Skeletal muscle tissue (tissue), 4 donors: ENCODE measurements around the gene CAMK2A. TPM values are rescaled to one million over a fixed set of nuclear protein-coding genes. Genes with fewer than 3 reads are reported as not detected.
"Not testable (repeated sequence)": the region's sequence is repeated elsewhere in the genome, so short reads cannot be mapped to it uniquely, and the experiment has no call there.

ENCODE experiments used
- H3K27ac ChIP-seq: one replicate; pipeline ENCODE4 v1.7.0; 2013; ENCODE audit warnings: mild to moderate bottlenecking, low read depth, low read length, inconsistent platforms
- H3K27me3 ChIP-seq, 3 donors: one replicate each; pipeline ENCODE4 v1.7.0; 2013; ENCODE audit warnings: low read length in 3 of 3; ENCODE audit not compliant: control insufficient read depth in 3 of 3, insufficient read depth in 3 of 3
- H3K36me3 ChIP-seq, 3 donors: one replicate each; pipeline ENCODE4 v1.7.0; 2013; ENCODE audit warnings: low read length in 3 of 3; ENCODE audit not compliant: control insufficient read depth in 3 of 3, insufficient read depth in 3 of 3
- H3K4me1 ChIP-seq, 3 donors: one replicate each; pipeline ENCODE4 v1.7.0; 2013; ENCODE audit warnings: low read length in 3 of 3, mild to moderate bottlenecking in 3 of 3; ENCODE audit not compliant: control insufficient read depth in 3 of 3, insufficient read depth in 3 of 3
- H3K4me3 ChIP-seq, 3 donors: one replicate each; pipeline ENCODE4 v1.7.0; 2013; ENCODE audit warnings: low read length in 3 of 3
- H3K9ac ChIP-seq, 3 donors: one replicate each; pipeline ENCODE4 v1.7.0; 2013; ENCODE audit warnings: low read length in 3 of 3, mild to moderate bottlenecking in 3 of 3, moderate library complexity in 2 of 3, low read depth in 1 of 3
- H3K9me3 ChIP-seq, 3 donors: one replicate each; pipeline ENCODE4 v1.7.0; 2013; ENCODE audit warnings: low read length in 3 of 3; ENCODE audit not compliant: control insufficient read depth in 3 of 3
- total RNA-seq: library from RNA; depleted of rRNA; stranded (reverse); fragments of >200 nt; gene quantifications from one replicate; pipeline ENCODE4 v1.2.3, GENCODE V29; 2014
- donor health status: Osteomylitis.

CAMK2A gene
- total RNA-seq, 1 donor from 2014 or later = 45.9 TPM

- Histone ChIP-seq H3K4me3 (no peak overlapping the region), H3K27ac (no peak overlapping the region), H3K36me3 (no peaks in the 10 kb centered on the region), H3K9me3 (no peaks in the 10 kb centered on the region), H3K27me3 (no peaks in the 10 kb centered on the region), H3K4me1 (peaks cover 17 to 35% (median 33%) of the 10 kb centered on the region in 3 donors), H3K9ac (no peak overlapping the region)
Measured at GRCh38 chr5:150251504-150251903, 38.1 kb downstream of the CAMK2A start.

- no peak overlapping the region for H3K9ac ChIP-seq
- H3K36me3 ChIP-seq = no peaks in the 10 kb centered on the region
- H3K4me3 ChIP-seq = no peak overlapping the region
- H3K4me1 ChIP-seq = peaks cover 23 to 38% (median 30%) of the 10 kb centered on the region in 3 donors
- H3K27ac ChIP-seq = no peak overlapping the region
- no peaks in the 10 kb centered on the region for H3K27me3 ChIP-seq
- H3K9me3 ChIP-seq = no peaks in the 10 kb centered on the region
Measured at GRCh38 chr5:150249744-150250143, 39.8 kb downstream of the CAMK2A start.

- Histone ChIP-seq H3K4me3 (no peak overlapping the region), H3K9ac (no peak overlapping the region), H3K36me3 (no peaks in the 10 kb centered on the region), H3K4me1 (peaks cover 26 to 42% (median 34%) of the 10 kb centered on the region in 3 donors), H3K27me3 (no peaks in the 10 kb centered on the region), H3K27ac (no peak overlapping the region), H3K9me3 (no peaks in the 10 kb centered on the region)
Measured at GRCh38 chr5:150248946-150249345, 40.6 kb downstream of the CAMK2A start.

- H3K9me3 ChIP-seq, H3K9ac ChIP-seq, H3K27ac ChIP-seq, H3K27me3 ChIP-seq, H3K4me3 ChIP-seq, H3K36me3 ChIP-seq: not testable (repeated sequence)
- H3K4me1 ChIP-seq = peaks cover 31 to 45% (median 39%) of the 10 kb centered on the region in 3 donors
Measured at GRCh38 chr5:150248493-150248892, 41.1 kb downstream of the CAMK2A start.

- peaks cover 0 to 1% (median 0%) of the 10 kb centered on the region in 3 donors for H3K36me3 ChIP-seq
- peak overlapping the region in 2 of 3 donors; percentile 39 to 88 for H3K9ac ChIP-seq
- H3K9me3 ChIP-seq = no peaks in the 10 kb centered on the region
- H3K27me3 ChIP-seq = no peaks in the 10 kb centered on the region
- peaks cover 39 to 51% (median 46%) of the 10 kb centered on the region in 3 donors for H3K4me1 ChIP-seq
- H3K4me3 ChIP-seq = no peak overlapping the region
- H3K27ac ChIP-seq = peak overlapping the region; percentile 99
Measured at GRCh38 chr5:150247726-150248125, 41.8 kb downstream of the CAMK2A start.

GRCh38 chr5:150246835-150247234 is 42.7 kb downstream of the CAMK2A start:
- peak overlapping the region; percentile 99 for H3K27ac ChIP-seq
- peak overlapping the region in 2 of 3 donors; percentile 4 to 49 for H3K4me3 ChIP-seq

GRCh38 chr5:150246429-150246828 is 43.1 kb downstream of the CAMK2A start:
- no peaks in the 10 kb centered on the region for H3K9me3 ChIP-seq
- H3K4me1 ChIP-seq = peaks cover 51 to 64% (median 56%) of the 10 kb centered on the region in 3 donors
- peak overlapping the region; percentile 99 for H3K27ac ChIP-seq
- H3K36me3 ChIP-seq = peaks cover 0 to 1% (median 0%) of the 10 kb centered on the region in 3 donors
- peak overlapping the region; percentile 32 to 56 (median 45) for H3K4me3 ChIP-seq
- H3K9ac ChIP-seq = peak overlapping the region; percentile 89 to 94 (median 94)
- H3K27me3 ChIP-seq = no peaks in the 10 kb centered on the region

More at GRCh38 chr5:150246835-150247234, 42.7 kb downstream of the CAMK2A start:
- peak overlapping the region; percentile 39 to 94 (median 88) for H3K9ac ChIP-seq
- H3K4me1 ChIP-seq = peaks cover 48 to 60% (median 54%) of the 10 kb centered on the region in 3 donors
- peaks cover 0 to 1% (median 0%) of the 10 kb centered on the region in 3 donors for H3K36me3 ChIP-seq
- H3K9me3 ChIP-seq = no peaks in the 10 kb centered on the region
- H3K27me3 ChIP-seq = no peaks in the 10 kb centered on the region

GRCh38 chr5:150245808-150246207 is 43.8 kb downstream of the CAMK2A start:
- H3K27me3 ChIP-seq = no peaks in the 10 kb centered on the region
- peak overlapping the region; percentile 89 to 94 (median 94) for H3K9ac ChIP-seq
- H3K4me1 ChIP-seq = peaks cover 52 to 70% (median 56%) of the 10 kb centered on the region in 3 donors
- peaks cover 0 to 1% (median 0%) of the 10 kb centered on the region in 3 donors for H3K36me3 ChIP-seq
- peak overlapping the region; percentile 99 for H3K27ac ChIP-seq
- H3K4me3 ChIP-seq = peak overlapping the region; percentile 32 to 56 (median 45)
- H3K9me3 ChIP-seq = no peaks in the 10 kb centered on the region

GRCh38 chr5:150245111-150245789 is 44.3 kb downstream of the CAMK2A start:
- Histone ChIP-seq H3K27me3 (no peaks in the 10 kb centered on the region), H3K4me1 (peaks cover 52 to 76% (median 56%) of the 10 kb centered on the region in 3 donors), H3K9me3 (no peaks in the 10 kb centered on the region), H3K9ac (peak overlapping the region; percentile 89 to 94 (median 94)), H3K36me3 (peaks cover 0 to 3% (median 1%) of the 10 kb centered on the region in 3 donors), H3K4me3 (peak overlapping the region; percentile 79 to 83 (median 80)), H3K27ac (peak overlapping the region; percentile 99)

- H3K27me3 ChIP-seq = no peaks in the 10 kb centered on the region
- H3K9me3 ChIP-seq = no peaks in the 10 kb centered on the region
- H3K27ac ChIP-seq = peak overlapping the region; percentile 99
- peaks cover 52 to 81% (median 56%) of the 10 kb centered on the region in 3 donors for H3K4me1 ChIP-seq
- H3K9ac ChIP-seq = peak overlapping the region; percentile 89 to 94 (median 94)
- peak overlapping the region; percentile 79 to 83 (median 80) for H3K4me3 ChIP-seq
- peaks cover 1 to 6% (median 6%) of the 10 kb centered on the region in 3 donors for H3K36me3 ChIP-seq
Measured at GRCh38 chr5:150244209-150244608, 45.4 kb downstream of the CAMK2A start.
